Sigmoid colon (tissue), 3 donors: ENCODE measurements around the gene HDGFL2.

Experiments used
- POLR2A ChIP-seq, 2 donors: fragments of 450-650 bp; IDR thresholded peaks; one replicate each; pipeline ENCODE4 v1.6.1; 2016; ENCODE audit warnings: antibody characterized with exemption in 2 of 2, mild to moderate bottlenecking in 2 of 2, moderate library complexity in 2 of 2
- TF ChIP-seq, protein P1 (sequence below), 4 experiments: fragments of 450-650 bp in 3 of 4; fragments of 200-600 bp in 1 of 4; IDR thresholded peaks; one replicate each; pipeline ENCODE4 v1.5.1; 2016 to 2019; ENCODE audit warnings: antibody characterized with exemption in 4 of 4, mild to moderate bottlenecking in 3 of 4, moderate library complexity in 2 of 4

DNA sequence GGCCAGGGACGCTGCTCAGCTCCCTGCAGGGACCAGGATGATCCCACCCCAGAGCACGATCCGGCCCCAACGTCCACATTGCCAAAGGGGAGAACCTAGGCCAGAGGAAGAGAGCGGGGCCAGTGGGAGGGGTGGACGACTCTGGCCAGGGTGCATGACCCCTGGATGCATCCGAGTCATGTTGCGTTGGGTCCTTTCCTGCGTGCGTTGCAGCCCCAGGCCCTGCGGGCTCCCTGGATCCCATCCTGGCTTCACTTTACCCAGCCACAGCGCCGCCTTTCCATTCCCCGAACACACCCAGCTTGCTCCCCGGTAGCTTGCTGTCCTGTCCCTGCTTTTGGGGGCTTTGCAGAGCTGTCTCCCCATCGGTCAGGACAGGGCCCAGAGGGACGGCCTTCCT, 35.7 kb downstream of the HDGFL2 start:
- TF ChIP-seq POLR2A (IDR thresholded peaks at IDR 0.05), result no peak
- TF ChIP-seq, protein P1, sequence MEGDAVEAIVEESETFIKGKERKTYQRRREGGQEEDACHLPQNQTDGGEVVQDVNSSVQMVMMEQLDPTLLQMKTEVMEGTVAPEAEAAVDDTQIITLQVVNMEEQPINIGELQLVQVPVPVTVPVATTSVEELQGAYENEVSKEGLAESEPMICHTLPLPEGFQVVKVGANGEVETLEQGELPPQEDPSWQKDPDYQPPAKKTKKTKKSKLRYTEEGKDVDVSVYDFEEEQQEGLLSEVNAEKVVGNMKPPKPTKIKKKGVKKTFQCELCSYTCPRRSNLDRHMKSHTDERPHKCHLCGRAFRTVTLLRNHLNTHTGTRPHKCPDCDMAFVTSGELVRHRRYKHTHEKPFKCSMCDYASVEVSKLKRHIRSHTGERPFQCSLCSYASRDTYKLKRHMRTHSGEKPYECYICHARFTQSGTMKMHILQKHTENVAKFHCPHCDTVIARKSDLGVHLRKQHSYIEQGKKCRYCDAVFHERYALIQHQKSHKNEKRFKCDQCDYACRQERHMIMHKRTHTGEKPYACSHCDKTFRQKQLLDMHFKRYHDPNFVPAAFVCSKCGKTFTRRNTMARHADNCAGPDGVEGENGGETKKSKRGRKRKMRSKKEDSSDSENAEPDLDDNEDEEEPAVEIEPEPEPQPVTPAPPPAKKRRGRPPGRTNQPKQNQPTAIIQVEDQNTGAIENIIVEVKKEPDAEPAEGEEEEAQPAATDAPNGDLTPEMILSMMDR (IDR thresholded peaks at IDR 0.05), result no peak
